Measurements from ENCODE around the gene RAP1GDS1.

The RAP1GDS1 gene

DNA sequence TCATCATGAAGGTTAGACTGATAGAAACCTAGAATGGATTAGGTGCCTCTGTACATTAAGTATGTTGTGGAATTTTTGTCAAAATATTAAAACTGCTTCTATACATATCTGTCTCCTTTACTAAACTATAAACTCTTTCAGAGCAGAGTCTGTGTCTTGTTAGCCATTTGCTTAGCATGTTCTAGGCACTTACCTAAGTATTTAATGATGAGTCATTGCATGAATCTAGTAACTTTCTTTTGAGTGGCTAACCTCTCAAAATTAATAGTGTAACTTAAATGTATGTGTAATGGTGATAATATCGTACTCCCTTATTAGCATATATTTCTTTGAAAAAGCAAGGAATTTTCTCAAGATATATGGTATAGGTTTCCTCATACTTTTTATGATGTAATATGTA is 57.8 kb downstream of the RAP1GDS1 start:
- TF ChIP-seq CEBPB (IDR thresholded peaks at IDR 0.05) (no peak), TEAD4 (IDR thresholded peaks at IDR 0.05) (no peak), ZBTB7A (IDR thresholded peaks at IDR 0.05; ENCODE audit: low read depth) (no peak), RAD21 (IDR thresholded peaks at IDR 0.05; ENCODE audit: low read depth) (no peak), EP300 (IDR thresholded peaks at IDR 0.05; ENCODE audit: borderline replicate concordance) (no peak), TAF1 (IDR thresholded peaks at IDR 0.05; ENCODE audit: low read depth) (no peak), EGR1 (IDR thresholded peaks at IDR 0.05) (no peak), FOXM1 (IDR thresholded peaks at IDR 0.05; ENCODE audit: borderline replicate concordance, low read depth) (no peak), NFIC (IDR thresholded peaks at IDR 0.05) (no peak), TCF12 (IDR thresholded peaks at IDR 0.05; ENCODE audit: low read depth) (no peak), CREB1 (IDR thresholded peaks at IDR 0.05; ENCODE audit: low read depth) (no peak)
- TF ChIP-seq, protein P1, sequence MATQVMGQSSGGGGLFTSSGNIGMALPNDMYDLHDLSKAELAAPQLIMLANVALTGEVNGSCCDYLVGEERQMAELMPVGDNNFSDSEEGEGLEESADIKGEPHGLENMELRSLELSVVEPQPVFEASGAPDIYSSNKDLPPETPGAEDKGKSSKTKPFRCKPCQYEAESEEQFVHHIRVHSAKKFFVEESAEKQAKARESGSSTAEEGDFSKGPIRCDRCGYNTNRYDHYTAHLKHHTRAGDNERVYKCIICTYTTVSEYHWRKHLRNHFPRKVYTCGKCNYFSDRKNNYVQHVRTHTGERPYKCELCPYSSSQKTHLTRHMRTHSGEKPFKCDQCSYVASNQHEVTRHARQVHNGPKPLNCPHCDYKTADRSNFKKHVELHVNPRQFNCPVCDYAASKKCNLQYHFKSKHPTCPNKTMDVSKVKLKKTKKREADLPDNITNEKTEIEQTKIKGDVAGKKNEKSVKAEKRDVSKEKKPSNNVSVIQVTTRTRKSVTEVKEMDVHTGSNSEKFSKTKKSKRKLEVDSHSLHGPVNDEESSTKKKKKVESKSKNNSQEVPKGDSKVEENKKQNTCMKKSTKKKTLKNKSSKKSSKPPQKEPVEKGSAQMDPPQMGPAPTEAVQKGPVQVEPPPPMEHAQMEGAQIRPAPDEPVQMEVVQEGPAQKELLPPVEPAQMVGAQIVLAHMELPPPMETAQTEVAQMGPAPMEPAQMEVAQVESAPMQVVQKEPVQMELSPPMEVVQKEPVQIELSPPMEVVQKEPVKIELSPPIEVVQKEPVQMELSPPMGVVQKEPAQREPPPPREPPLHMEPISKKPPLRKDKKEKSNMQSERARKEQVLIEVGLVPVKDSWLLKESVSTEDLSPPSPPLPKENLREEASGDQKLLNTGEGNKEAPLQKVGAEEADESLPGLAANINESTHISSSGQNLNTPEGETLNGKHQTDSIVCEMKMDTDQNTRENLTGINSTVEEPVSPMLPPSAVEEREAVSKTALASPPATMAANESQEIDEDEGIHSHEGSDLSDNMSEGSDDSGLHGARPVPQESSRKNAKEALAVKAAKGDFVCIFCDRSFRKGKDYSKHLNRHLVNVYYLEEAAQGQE (IDR thresholded peaks at IDR 0.05; ENCODE audit: low read depth) = no peak

DNA sequence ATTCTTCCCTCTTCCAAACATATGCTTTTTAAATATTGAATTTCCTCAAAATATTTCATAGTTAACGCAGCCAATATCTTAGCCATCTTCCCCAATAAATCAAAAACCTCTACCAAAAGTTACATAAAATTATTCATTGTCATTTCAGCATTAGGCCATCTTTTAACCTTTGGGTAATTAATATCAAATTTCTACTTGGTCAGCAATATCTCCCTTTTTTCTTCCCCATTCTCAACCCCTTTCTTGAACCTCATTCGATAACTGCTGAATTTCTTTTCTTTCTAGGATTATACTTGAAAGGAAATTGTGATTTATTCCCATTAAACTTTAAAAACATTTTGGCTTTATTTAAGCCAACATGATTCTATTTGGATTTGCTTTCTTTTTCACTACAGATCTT is 65.0 kb downstream of the RAP1GDS1 start:
- TF ChIP-seq, protein P2, sequence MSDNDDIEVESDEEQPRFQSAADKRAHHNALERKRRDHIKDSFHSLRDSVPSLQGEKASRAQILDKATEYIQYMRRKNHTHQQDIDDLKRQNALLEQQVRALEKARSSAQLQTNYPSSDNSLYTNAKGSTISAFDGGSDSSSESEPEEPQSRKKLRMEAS (IDR thresholded peaks at IDR 0.05) = no peak
- no peak for TF ChIP-seq CREB1 (IDR thresholded peaks at IDR 0.05; ENCODE audit: low read depth)
- TF ChIP-seq TCF12 (IDR thresholded peaks at IDR 0.05; ENCODE audit: low read depth) = no peak
- TF ChIP-seq NFIC (IDR thresholded peaks at IDR 0.05) = no peak
- TF ChIP-seq YY1 (IDR thresholded peaks at IDR 0.05; ENCODE audit: low read depth) = no peak
- no peak for TF ChIP-seq TAF1 (IDR thresholded peaks at IDR 0.05; ENCODE audit: low read depth)
- TF ChIP-seq RAD21 (IDR thresholded peaks at IDR 0.05; ENCODE audit: low read depth) = no peak
- TF ChIP-seq, protein P1 (IDR thresholded peaks at IDR 0.05; ENCODE audit: low read depth) = no peak
- TF ChIP-seq TEAD4 (IDR thresholded peaks at IDR 0.05) = no peak
- TF ChIP-seq ZBTB7A (IDR thresholded peaks at IDR 0.05; ENCODE audit: low read depth) = no peak
- no peak for TF ChIP-seq EP300 (IDR thresholded peaks at IDR 0.05; ENCODE audit: borderline replicate concordance)
- no peak for TF ChIP-seq FOXM1 (IDR thresholded peaks at IDR 0.05; ENCODE audit: borderline replicate concordance, low read depth)
- TF ChIP-seq EGR1 (IDR thresholded peaks at IDR 0.05) = no peak
- TF ChIP-seq, protein P3, sequence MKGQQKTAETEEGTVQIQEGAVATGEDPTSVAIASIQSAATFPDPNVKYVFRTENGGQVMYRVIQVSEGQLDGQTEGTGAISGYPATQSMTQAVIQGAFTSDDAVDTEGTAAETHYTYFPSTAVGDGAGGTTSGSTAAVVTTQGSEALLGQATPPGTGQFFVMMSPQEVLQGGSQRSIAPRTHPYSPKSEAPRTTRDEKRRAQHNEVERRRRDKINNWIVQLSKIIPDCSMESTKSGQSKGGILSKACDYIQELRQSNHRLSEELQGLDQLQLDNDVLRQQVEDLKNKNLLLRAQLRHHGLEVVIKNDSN (IDR thresholded peaks at IDR 0.05) = no peak
- no peak for TF ChIP-seq CEBPB (IDR thresholded peaks at IDR 0.05)

DNA sequence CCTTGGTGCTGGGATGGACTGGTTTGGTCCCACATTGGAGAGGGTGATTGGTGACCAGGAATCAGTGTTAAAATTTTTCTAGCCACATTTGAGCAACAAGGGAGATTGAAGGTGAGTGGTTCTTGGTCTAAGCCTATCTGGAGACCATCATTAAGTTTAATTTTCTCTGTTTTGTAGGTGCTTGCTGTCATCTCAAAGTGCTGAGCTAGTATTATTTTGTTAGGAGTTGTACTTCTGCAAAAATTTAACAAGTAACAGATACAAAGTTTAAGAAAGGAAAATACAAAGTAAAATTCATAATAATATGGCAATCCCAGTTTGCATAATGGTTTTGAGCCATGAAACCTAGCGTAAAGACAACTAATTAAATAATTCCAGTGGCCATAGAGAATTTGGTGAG is 66.5 kb downstream of the RAP1GDS1 start:
- TF ChIP-seq CEBPB (IDR thresholded peaks at IDR 0.05) (no peak), TEAD4 (IDR thresholded peaks at IDR 0.05) (no peak)

DNA sequence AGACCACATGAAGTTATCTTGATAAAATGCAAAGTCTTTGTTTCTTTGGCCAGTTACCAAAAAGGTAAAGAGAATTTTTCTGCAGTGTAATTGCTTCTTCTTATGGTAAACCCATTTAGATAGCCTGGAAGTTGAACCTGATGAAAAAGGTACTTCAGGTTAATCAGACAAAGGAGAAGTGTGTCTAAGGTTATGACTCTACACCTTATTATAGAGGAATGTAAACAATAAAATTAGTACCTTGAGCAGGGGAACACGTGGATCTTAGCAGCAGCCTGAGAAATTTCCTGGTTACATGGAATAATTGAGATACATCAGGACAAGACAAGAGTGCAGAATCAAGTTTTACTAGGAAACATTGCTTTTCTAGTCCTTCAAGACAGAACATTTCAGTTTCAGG is 70.8 kb downstream of the RAP1GDS1 start:
- TF ChIP-seq EP300 (IDR thresholded peaks at IDR 0.05; ENCODE audit: borderline replicate concordance) (no peak), CREB1 (IDR thresholded peaks at IDR 0.05; ENCODE audit: low read depth) (no peak), TCF12 (IDR thresholded peaks at IDR 0.05; ENCODE audit: low read depth) (no peak), FOXM1 (IDR thresholded peaks at IDR 0.05; ENCODE audit: borderline replicate concordance, low read depth) (no peak), NFIC (IDR thresholded peaks at IDR 0.05) (no peak), EGR1 (IDR thresholded peaks at IDR 0.05) (no peak), TAF1 (IDR thresholded peaks at IDR 0.05; ENCODE audit: low read depth) (no peak), TEAD4 (IDR thresholded peaks at IDR 0.05) (no peak), YY1 (IDR thresholded peaks at IDR 0.05; ENCODE audit: low read depth) (no peak), CEBPB (IDR thresholded peaks at IDR 0.05) (no peak), RAD21 (IDR thresholded peaks at IDR 0.05; ENCODE audit: low read depth) (no peak)
- TF ChIP-seq, protein P1 (IDR thresholded peaks at IDR 0.05; ENCODE audit: low read depth) = no peak
- TF ChIP-seq, protein P3 (IDR thresholded peaks at IDR 0.05) = no peak
- TF ChIP-seq, protein P2 (IDR thresholded peaks at IDR 0.05) = no peak

DNA sequence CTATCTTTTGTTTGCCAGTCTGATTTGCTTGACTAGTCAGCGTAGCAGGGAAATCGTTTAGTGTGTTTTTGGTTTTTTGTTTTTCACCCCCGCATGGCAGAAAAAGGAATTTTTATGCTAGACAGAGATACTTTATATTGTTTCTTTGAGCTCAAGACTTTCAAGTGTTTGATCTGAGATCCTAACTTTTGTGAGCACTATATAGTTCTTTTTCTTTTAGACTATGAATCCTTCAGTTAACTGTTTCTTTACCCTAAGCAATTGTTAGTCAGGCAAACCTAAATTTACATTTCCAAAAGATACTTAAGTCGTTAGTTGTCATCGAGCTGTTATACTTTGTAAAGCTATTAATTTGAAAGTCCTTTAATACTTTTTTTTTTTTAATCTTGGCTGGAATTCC is 73.3 kb downstream of the RAP1GDS1 start:
- TF ChIP-seq FOXM1 (IDR thresholded peaks at IDR 0.05; ENCODE audit: borderline replicate concordance, low read depth) (no peak), CEBPB (IDR thresholded peaks at IDR 0.05) (no peak), RAD21 (IDR thresholded peaks at IDR 0.05; ENCODE audit: low read depth) (no peak), ZBTB7A (IDR thresholded peaks at IDR 0.05; ENCODE audit: low read depth) (no peak), TAF1 (IDR thresholded peaks at IDR 0.05; ENCODE audit: low read depth) (no peak), EGR1 (IDR thresholded peaks at IDR 0.05) (no peak), TEAD4 (IDR thresholded peaks at IDR 0.05) (no peak), YY1 (IDR thresholded peaks at IDR 0.05; ENCODE audit: low read depth) (no peak), EP300 (IDR thresholded peaks at IDR 0.05; ENCODE audit: borderline replicate concordance) (no peak), CREB1 (IDR thresholded peaks at IDR 0.05; ENCODE audit: low read depth) (no peak), TCF12 (IDR thresholded peaks at IDR 0.05; ENCODE audit: low read depth) (no peak)
- TF ChIP-seq, protein P1 (IDR thresholded peaks at IDR 0.05; ENCODE audit: low read depth) = no peak
- TF ChIP-seq, protein P3 (IDR thresholded peaks at IDR 0.05) = no peak
